Spleen (tissue), 7 donors: ENCODE results near the gene FHIP1A.

Source experiments
- POLR2A ChIP-seq, 3 donors: fragments of 450-650 bp; IDR thresholded peaks; one replicate each; pipeline ENCODE4 v1.5.1; 2017; ENCODE audit warnings: antibody characterized with exemption in 3 of 3, mild to moderate bottlenecking in 1 of 3
- POLR2AphosphoS5 ChIP-seq, 3 donors: sonication (generic); formaldehyde crosslinking; IDR thresholded peaks; one replicate each; pipeline ENCODE4 v1.5.1; 2017; ENCODE audit warnings: antibody characterized with exemption in 3 of 3
- TF ChIP-seq, protein P1 (sequence below), 11 experiments: fragments of 200-600 bp in 7 of 11; fragments of 450-650 bp in 4 of 11; sonication (generic) in 4 of 11; IDR thresholded peaks in 8 of 11; conservative IDR thresholded peaks in 3 of 11; 1 replicate in 7 of 11; 2 replicates in 4 of 11; pipeline versions ENCODE4 v1.4.0 to v1.8.0; 2016 to 2021; ENCODE audit warnings: antibody characterized with exemption in 11 of 11, inconsistent platforms in 4 of 11, mild to moderate bottlenecking in 1 of 11
- donor health status: DM: no; HTN: no; CAD: no; lungs with moderate emphysema.
- donor health status: DM: no; HTN: no; CAD: no.
- donor health status: DM: no; HTN: no; CAD: no.

- TF ChIP-seq, protein P1, sequence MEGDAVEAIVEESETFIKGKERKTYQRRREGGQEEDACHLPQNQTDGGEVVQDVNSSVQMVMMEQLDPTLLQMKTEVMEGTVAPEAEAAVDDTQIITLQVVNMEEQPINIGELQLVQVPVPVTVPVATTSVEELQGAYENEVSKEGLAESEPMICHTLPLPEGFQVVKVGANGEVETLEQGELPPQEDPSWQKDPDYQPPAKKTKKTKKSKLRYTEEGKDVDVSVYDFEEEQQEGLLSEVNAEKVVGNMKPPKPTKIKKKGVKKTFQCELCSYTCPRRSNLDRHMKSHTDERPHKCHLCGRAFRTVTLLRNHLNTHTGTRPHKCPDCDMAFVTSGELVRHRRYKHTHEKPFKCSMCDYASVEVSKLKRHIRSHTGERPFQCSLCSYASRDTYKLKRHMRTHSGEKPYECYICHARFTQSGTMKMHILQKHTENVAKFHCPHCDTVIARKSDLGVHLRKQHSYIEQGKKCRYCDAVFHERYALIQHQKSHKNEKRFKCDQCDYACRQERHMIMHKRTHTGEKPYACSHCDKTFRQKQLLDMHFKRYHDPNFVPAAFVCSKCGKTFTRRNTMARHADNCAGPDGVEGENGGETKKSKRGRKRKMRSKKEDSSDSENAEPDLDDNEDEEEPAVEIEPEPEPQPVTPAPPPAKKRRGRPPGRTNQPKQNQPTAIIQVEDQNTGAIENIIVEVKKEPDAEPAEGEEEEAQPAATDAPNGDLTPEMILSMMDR (IDR thresholded peaks at IDR 0.05 in 8 of 11, conservative IDR thresholded peaks at IDR 0.05 in 3 of 11): no peak
- TF ChIP-seq POLR2A (IDR thresholded peaks at IDR 0.05) (no peak), POLR2AphosphoS5 (IDR thresholded peaks at IDR 0.05) (no peak)
Measured at GRCh38 chr4:151420250-151420807, 11.4 kb downstream of the FHIP1A start.
